Activated CD4-positive, alpha-beta T cell treated with anti-CD3 and anti-CD28 coated beads, Interleukin-2, amount 50 U/mL, for 48 hours (primary cell): ENCODE data around the gene CDYL.

Source experiments
- DNase-seq, 2 experiments: peaks; one replicate each; pipeline ENCODE4 v3.0.0-alpha.2; 2020

CDYL gene

DNA sequence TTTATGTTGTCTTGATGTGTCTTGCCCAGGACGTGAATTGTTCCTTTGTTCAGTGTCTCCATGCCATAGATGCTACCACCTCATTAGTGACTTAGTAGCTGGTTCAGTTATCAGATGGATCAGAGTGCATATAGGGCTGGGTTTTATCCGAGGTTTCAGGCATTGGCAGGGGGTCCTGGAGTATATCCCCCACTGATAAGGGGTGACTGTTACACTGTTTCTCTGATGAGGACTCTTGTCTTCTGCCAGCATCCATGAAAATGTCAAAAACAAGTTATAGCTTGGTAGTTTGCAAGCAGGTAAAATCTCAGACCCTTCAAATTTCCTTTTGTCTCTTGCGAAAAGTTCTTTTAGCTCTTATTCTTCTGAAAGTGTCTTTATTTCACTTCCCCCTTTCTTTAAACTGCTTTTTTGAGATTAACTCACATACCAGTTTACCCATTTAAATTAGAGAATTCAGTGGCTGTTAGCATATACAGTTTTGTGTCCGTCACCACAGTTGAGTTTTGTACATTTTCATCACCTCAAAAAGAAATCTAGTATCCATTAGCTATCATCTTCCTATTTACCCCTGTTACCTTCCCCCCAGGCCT is 109.2 kb downstream of the CDYL start:
- no peak for DNase-seq

DNA sequence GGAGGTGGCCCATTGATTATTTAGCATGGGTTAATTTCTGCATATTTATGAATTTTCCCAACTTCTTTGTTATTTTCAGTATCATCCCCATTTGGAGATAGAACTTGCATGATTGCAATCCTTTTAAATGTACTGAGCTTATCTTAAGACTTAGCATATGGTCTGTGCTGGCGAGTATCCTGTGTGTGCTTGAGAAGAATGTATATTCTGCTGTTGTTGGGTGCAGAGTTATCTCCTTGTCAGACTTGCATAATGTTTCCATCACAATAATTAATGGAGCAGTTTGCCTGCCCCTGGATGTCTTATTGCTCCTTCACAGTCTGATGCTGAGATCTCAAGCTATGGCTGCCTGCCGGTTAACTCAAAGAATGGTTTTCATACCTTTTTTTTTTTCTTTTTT is 112.6 kb downstream of the CDYL start:
- DNase-seq: no peak

DNA sequence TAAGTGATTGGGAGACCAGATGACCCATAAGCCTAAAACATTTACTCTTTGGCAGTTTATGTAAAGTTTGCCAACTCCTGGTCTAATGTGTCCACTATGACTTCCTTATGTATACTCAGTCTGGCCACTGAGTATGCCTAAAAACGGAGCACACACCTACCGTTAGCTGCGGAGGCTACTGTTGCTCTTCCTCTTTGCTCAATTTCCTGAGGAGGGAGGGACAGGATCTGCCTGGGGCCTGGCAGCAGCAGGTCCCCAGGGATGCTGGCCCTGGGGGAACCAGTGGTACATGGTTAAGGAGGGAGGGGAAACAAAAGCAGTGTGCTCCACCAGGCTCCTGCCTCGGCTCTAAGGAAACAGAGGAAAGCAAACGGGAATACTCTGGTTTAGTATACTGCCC is 113.5 kb downstream of the CDYL start:
- no peak for DNase-seq

DNA sequence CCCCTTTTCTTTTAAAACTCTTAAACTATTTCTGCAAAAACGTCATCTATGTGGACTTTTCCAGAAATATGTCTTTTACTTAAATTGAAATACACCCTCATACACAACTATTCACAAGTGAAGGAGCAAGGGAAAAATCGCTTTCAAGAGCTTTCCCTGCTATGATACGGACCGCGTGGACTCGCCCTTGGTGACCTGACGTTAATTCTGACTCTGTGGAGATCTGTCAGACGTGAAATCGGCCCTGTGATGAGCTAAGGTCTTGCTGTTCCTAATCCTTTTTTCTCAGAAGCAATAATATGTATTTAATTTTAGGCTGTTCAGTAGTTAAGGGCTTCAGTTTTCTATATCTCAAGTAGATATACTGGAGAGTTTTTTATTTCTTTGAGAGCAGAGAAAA is 114.0 kb downstream of the CDYL start:
- no peak for DNase-seq

DNA sequence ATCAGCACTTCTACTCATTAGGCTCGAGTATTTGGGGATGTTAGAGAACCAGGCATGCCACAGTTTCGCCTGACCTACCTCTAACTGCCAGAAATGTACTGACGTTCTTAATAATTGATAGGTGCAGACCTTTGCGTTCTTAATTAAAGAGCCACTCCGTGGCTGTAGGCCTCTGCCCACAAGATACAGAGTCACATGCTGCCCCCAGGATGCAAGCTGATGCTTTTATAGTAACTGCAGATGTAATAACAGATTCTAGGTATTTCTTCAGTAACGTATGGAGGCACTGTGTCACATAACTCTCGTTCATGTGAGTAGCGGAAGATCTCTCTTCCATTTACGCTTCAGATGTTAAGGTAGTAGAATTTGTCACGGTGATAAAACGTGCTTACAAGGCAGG is 114.4 kb downstream of the CDYL start:
- no peak for DNase-seq

DNA sequence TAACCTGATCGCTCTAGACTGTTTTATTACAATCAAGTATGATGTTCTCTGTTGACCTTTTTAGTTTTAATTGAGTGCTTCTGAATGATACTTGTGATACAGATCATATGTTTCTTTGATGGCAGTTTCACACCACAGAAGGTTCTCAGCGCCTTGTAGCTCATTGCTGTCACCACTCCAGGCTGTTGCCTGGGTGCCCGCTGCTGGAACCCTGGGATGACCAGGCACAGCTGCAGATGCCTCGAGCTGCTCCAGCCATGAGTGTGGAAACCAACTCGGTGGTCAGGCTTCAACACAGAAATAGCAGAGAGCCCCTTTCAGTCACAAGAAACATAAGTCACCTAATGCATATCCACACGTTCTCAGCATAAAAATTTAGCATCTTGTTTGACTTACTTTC is 114.9 kb downstream of the CDYL start:
- DNase-seq: no peak

DNA sequence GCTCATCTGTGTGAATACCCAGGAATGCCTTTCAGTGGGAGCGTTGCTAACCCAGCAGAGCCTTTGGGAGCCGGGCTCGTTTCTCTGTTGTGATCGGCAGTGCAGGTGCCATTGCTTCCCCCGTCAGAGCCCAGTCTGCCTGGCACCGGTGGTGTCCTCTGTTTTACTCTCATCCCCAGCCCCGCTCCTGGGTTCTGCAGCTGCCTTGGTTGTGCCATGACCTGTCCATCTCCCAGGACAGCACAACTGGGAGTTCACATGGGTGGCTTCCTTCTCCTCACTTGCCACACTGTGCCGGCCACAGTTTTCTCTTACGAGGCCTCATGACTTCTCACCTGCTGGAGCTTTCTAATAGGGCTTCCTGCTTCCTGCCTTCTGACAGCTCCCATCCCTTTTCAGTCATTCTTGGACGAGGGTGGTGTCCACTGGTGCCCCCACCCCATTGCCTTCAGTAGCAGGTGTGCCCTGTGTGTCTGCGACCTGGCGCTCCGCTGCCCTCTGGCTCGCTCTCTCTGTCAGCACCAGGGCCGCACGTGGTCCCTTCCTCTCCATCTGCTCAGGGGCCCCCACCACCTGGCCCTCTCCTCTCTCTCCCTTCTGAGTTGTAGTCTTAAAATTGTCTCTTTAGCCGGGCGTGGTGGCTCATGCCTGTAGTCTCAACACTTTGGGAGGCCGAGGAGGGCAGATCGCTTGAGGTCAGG is 116.7 kb downstream of the CDYL start:
- no peak for DNase-seq

DNA sequence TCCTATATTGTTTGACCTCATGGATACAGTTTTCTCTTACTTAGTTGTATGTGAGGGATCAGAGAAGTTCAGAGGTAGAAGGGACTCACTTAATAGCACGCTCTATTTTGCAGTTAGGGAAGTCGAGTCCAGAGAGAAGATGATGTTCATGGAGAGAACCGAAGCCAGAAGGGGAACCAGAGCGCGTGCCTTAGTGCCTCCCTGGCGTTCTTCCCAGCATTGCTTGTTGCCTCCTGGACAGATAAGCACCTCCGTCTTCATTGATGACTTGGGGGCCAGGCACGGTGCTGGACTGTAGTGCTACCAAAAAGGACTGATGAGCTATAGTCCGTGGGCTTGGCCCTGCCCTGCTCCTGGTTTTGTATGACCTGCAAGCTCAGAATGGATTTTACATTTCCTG is 117.8 kb downstream of the CDYL start:
- no peak for DNase-seq

DNA sequence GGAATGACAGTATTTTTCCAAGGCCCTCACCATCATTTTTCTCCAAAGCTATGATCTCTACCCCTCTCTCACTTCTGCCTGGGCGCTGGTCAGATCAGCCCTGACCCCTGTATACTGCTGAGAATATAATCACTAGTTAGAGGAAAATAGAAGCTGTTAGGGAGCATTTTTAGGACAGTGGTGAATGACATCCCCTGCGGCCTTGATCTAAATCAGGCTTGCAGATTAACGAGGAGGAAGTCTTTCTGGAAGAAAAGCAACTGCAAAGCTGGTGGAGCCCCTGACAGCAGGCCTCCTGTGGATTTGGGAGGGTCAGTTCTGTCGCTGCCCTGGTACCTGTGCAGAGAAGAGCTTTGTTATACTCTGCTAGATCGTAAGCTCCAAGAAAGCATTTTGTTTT is 119.8 kb downstream of the CDYL start:
- no peak for DNase-seq

DNA sequence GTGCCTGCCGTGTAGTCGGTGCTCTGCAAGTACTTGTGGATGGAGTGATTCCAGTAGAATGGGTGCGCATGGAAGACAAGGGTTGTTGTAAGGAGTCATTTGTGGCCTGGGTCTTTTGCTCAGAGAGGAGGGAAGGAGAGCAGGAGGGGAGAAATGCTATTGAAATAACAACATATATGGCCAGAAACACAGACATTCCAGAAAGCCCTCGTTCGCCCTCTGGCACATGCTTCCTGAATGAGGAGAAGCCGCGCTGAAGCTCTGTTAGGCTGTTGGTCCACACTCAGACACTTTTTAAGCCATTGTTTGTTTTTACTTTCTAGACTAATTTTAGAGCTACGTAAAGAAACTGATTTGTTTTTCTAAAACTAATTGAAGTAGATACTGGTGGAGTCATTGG is 120.2 kb downstream of the CDYL start:
- no peak for DNase-seq

DNA sequence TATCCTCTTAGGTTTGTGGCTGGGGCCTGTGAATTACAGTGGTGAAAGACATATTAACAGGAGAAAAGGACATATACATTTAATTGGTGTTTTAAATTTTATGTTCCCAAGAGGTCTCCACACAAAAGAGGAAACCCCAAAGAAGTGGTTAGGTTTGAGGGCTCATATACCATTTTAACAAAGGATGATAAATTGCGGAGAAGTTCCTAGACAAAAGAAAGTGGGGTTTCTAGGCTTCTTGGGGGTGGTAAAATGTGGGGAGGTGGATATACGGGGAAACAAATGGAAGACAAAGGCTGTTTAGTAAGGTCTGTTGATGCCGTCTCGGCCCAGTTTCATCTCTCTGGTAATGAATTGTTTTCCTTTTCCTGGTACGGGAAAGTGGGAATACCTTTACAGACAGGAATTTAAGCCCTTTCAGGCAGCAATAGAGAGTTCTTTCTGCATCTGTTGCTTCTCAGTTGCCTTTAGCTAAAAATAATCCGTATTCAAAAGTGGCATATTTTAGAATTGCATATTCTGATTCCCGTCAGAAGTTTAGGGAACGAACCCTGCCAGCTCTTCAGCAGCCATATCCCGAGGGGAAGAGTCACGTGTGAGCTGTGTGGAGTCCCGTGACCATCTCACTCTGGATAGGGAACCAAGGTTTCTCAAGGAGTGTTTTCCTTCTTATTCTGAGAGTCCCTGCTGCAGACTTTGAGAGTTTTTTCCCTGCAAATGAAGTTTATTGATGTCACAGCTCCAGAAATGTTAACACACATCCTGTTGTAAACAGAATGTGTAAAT is 123.2 kb downstream of the CDYL start:
- DNase-seq: no peak

DNA sequence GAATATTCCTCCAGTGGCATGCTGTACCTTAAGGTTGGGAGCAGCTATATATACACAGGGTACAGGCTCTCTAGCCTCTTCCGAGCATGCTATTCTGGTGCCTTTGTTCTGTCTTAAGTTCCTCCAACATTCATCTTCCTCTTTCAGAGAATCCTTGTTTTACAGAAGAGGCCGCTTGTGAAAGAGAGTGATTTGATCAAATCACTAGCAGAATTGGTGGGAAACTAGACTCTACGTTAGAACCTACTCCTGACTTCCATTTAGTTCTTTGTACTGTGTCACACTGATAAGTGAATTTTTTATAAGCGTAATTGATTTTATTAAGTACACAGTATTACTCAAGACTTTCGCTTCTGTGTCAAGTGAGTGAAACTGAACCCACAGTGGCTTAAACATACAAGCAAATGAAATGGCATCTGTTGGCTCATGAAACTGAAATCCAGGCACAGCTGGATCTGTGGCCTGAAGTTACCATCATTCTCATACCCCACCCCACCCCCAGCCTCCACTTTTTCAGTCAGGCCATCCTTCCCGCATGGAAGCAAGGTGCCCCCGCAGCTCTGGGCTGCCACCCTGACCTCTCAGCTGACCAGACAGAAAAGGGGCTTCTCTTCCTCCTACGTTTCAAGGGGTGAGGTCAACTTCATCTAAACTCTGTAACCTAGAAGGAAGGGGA is 125.3 kb downstream of the CDYL start:
- DNase-seq: no peak

DNA sequence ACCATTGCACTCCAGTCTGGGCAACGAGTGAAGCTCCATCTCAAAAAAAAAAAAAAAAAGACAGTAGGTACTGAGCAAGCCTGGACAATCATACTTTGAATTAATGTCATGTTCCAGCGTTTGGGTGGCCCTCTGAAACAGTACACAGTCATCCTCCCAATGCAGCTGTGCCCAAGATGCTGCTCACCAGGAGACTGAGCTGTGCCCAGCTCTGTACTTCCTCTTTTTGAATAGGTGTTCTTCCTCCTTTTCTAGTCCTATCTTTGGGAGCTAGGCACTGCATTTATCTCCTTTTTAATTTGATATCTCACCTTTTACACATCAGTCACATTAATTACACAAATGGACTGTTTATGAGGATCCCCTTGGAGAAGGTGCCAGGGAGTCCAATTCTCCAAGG is 126.2 kb downstream of the CDYL start:
- no peak for DNase-seq

DNA sequence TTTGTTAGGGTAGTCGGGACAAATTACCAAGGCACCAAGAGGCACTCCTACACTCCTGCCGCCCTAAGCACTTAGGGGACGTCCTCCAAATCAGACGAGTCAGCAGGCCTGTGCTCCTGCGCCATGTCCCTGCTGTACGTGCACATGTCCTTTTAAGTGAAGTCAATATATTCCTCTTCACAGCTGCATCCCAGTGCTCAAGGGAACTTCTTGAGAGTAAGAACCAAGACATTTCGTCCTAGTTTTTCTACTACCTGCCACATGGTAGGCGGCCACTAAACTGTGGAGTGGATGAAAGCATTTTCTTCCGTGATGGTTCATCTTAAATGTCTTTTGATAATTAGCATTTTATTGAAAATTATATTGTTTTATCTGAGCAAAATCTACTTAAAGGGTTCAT is 126.9 kb downstream of the CDYL start:
- no peak for DNase-seq

DNA sequence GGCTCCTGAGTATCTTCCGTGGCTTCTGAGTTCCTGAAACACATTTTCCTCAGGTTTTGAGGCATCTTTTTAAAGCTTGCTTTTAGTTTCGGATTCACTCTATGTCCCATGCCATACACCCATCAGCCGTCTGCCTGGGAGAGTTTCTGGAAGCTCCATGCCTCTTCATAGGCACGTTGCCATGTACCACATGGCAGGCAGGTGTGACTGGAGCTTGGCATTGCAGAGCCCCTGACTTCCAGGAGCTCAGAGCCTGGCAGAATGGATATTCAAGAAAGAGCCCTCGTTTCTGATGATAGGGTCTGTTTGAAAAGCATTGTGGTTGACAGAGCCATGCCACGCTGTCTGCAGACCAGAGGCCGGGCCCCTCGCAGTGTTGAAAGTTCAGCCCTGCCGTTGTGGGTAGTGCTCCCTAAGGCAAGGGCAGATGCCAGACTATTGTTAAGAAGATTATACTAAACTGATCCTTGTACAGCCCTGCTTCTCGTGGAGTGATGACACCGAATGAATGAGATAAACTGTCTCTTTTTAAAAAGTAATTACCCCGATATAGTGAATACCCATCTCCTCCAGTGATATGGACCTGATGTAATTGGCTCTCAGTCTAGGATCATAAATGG is 127.7 kb downstream of the CDYL start:
- no peak for DNase-seq

DNA sequence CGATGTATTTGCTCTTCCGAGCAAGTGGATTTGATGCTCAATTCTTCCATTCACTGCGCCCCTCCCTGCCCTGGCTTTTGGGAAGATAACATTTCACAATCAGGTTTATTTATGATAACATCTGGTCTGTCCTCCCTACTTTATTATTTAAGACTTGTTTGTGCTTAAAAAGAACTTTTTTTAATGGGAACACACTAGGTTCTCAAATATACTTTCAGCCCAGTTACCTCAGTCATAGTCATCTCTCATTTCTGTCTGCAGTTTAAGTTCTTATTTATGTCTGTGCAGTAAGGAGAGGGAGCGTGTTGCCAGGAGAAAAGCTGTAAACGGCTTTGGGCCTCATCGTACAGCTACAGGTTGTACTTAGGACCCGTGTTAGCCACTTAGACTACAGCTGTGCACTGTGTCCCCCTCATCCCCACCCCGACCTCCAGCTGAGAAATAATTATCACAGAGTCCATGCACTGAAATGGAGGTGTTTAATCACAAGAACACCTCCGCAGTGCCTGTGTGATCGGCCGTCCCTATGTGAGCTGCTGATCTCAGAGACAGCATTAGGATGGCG is 128.3 kb downstream of the CDYL start:
- no peak for DNase-seq

DNA sequence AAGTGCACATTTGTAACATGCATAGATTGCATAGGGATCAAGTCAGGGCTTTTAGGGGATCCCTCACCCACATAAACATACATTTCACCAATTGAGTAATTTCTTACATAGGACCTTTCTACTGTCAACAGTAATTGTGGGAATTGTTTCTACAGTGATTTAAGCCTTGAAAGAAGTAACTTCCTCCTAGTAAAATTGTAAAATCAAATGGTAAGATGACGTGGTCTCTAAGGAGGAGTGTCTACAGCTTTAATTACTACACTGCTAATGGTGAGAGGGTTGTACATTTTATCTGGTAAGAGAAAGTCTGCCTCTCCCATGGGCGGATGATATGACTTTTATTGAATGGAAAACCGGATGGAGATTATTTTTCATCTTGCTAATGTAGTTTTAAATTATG is 129.6 kb downstream of the CDYL start:
- DNase-seq: no peak

DNA sequence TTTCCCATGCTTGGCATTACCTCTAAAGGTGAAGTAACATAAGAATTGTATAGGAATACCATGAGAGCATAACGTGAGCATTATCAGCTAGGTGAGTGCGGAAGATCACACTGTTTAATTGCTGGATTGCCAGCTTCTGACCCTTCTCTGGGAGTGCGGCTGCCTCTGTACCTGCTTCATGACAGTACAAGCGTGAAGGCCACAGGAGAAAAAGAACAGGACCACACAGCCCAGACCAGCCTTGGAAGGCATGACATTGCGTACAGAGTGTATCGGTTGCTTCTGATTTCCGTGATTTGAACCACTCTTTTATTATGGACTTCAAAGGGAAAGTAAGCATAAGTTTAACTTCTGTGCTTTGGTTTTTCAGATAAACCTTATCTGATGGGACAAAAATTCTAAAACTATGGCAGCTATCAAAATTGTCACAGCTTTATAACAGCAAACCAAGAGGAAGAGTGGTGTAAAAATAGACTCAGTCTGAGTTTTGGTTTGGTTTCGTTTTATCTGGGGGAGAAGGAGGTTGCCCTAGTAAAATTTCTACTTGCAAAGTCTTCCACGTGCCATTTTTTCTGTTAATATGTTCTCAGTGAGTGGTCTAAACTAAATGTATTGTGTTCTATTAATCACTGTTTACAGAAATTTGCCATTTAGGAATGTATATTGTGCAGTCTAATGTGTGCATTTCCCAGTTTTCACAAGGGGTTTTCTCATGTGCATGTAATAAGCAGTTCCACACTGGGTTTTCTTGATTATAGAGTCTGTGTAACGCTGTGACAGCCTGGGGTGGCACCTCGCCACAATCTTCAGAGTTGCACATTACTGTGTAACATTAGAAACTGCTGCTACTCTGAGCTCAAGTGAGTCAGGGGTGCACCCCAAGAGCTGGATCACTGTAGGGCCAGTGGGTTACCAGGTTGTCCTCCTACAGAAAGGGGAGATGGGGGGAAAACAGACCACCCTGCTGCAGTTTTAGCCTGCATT is 130.4 kb downstream of the CDYL start:
- DNase-seq: no peak

DNA sequence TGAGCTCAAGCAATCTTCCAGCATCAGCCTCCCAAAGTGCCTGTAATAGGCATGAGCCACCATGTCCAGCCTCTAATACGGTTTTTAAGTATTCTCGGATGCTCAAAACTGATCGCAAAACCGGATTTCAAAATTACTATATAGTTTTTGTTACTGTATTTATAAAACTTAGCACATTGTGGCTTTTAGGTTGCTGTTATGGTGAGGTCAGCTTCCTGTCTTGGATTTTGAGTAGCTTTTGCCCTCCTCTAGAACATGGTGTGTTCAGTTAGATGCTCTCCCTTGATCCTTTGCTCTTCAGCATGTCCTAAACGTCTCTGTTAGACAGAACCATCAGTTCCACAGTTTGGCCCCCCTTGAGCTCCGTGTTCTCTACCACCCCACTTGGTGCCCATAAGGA is 131.4 kb downstream of the CDYL start:
- DNase-seq: no peak

DNA sequence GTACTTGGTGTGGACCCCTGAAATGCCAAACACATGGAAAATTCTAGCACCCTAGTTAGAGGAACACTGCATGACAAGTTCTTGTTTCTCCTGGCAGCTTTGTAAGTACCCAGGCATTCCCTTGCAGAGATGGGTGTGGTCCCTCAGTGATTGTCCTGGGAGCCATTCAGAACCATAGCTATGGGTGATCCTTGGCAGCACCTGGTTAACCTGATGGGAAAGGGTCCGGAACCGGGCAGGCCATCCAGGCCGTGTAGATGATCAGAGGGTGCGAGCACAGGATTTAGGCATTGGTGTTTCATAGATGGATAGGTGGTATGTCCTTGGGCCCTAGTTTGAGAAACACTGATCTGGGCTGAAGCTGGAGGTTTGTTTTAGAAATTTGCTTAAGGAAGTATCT is 131.9 kb downstream of the CDYL start:
- DNase-seq: no peak

DNA sequence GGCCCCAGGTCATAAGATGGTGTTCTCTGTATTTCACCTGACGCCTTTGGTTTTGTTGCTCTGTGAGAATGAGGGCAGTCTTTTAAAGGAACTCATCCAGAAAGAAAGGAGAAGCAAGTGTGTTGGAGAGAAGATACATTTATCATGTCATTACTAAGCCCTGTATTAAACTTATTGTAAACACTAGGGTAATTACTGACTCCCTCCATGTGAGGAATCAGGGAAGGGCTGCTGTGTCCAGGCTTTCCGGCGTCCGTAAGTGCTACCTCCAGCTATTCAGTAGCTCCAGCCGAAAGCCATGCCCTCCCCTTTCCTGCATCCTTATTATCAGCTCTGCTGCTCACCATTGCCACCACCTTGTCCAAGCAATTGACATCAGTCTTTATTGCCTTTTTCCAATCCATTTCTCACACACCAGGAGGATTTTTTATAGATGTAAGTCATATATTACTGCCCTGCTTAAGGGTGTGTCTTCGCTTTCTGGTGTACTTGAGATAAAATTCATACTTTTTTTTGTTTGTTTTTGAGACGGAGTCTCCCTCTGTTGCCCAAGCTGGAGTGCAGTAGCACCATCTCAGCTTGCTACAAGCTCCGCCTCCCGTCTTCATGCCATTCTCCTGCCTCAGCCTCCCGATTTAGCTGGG is 133.0 kb downstream of the CDYL start:
- no peak for DNase-seq
